ENCODE results near the gene RGSL1.

The RGSL1 gene

GRCh38 chr1:182587666-182588499 is 137.9 kb downstream of the RGSL1 start:
- in situ Hi-C loops (cut with HindIII; ENCODE audit: low sequenced_read_pairs) = no loop called here

GRCh38 chr1:182588500-182589396 is 138.8 kb downstream of the RGSL1 start, which contains the start of gene RNASEL:
Gene RNASEL (minus strand): TSS chr1:182589256. CDS start chr1:182586806, 2,450 bp downstream.
- in situ Hi-C loops (cut with HindIII; ENCODE audit: low sequenced_read_pairs) = no loop called here

GRCh38 chr1:182589520-182589919 is 139.6 kb downstream of the RGSL1 start:
- in situ Hi-C loops (cut with HindIII; ENCODE audit: low sequenced_read_pairs) = no loop called here

GRCh38 chr1:182589931-182590330 is 140.0 kb downstream of the RGSL1 start:
- in situ Hi-C loops (cut with HindIII; ENCODE audit: low sequenced_read_pairs) = no loop called here

- in situ Hi-C loops (cut with HindIII; ENCODE audit: low sequenced_read_pairs) = loop anchor here (5.0 kb wide), 2 partner anchors 87 to 187 kb away; partner anchors contain the start of gene RGS8
These were observed 145.8 kb downstream of the RGSL1 start for GRCh38 chr1:182595641-182596240.

- in situ Hi-C loops (cut with HindIII; ENCODE audit: low sequenced_read_pairs) = loop anchor here (5.0 kb wide), 2 partner anchors 85 to 185 kb away; partner anchors contain the start of gene RGS8
These were observed 147.0 kb downstream of the RGSL1 start for GRCh38 chr1:182596934-182597333.

- in situ Hi-C loops (cut with HindIII; ENCODE audit: low sequenced_read_pairs) = loop anchor here (5.0 kb wide), 2 partner anchors 84 to 184 kb away; partner anchors contain the start of gene RGS8
These were observed 148.3 kb downstream of the RGSL1 start for GRCh38 chr1:182598296-182598695.

- in situ Hi-C loops (cut with HindIII; ENCODE audit: low sequenced_read_pairs) = loop anchor here (5.0 kb wide), 2 partner anchors 83 to 183 kb away; partner anchors contain the start of gene RGS8
These were observed 149.4 kb downstream of the RGSL1 start for GRCh38 chr1:182599339-182599738.

GRCh38 chr1:182600036-182600713 is 150.2 kb downstream of the RGSL1 start:
- in situ Hi-C loops (cut with HindIII; ENCODE audit: low sequenced_read_pairs) = no loop called here

GRCh38 chr1:182600745-182601415 is 150.9 kb downstream of the RGSL1 start:
- in situ Hi-C loops (cut with HindIII; ENCODE audit: low sequenced_read_pairs) = no loop called here

GRCh38 chr1:182601416-182601786 is 151.5 kb downstream of the RGSL1 start:
- in situ Hi-C loops (cut with HindIII; ENCODE audit: low sequenced_read_pairs) = no loop called here

GRCh38 chr1:182601913-182602312 is 152.0 kb downstream of the RGSL1 start:
- in situ Hi-C loops (cut with HindIII; ENCODE audit: low sequenced_read_pairs) = no loop called here

- in situ Hi-C loops (cut with HindIII; ENCODE audit: low sequenced_read_pairs) = no loop called here
These were observed 153.1 kb downstream of the RGSL1 start for GRCh38 chr1:182602935-182603645.

- in situ Hi-C loops (cut with HindIII; ENCODE audit: low sequenced_read_pairs) = no loop called here
These were observed 153.8 kb downstream of the RGSL1 start for GRCh38 chr1:182603646-182604174.

GRCh38 chr1:182604175-182605164 is 154.5 kb downstream of the RGSL1 start, which contains the start of gene RGS16:
Gene RGS16 (minus strand): TSS chr1:182604389. CDS start chr1:182604259, 130 bp downstream.
- in situ Hi-C loops (cut with HindIII; ENCODE audit: low sequenced_read_pairs) = no loop called here

GRCh38 chr1:182607566-182607965 is 157.6 kb downstream of the RGSL1 start:
- in situ Hi-C loops (cut with HindIII; ENCODE audit: low sequenced_read_pairs) = no loop called here

- in situ Hi-C loops (cut with HindIII; ENCODE audit: low sequenced_read_pairs) = no loop called here
These were observed 158.3 kb downstream of the RGSL1 start for GRCh38 chr1:182608236-182608635.

Measured in endothelial cell of hepatic sinusoid (primary cell).